SK-N-SH treated with all-trans-retinoic acid at 6 μM for 48 hours (cell line): Measurements from ENCODE around the gene CHRNA7.
"Not testable (repeated sequence)": the region's sequence is repeated elsewhere in the genome, so short reads cannot be mapped to it uniquely, and the experiment has no call there.

Experiments used
- ARNTL ChIP-seq: fragments of 450-650 bp; formaldehyde crosslinking; IDR thresholded peaks from 2 replicates; pipeline ENCODE4 v1.5.0; 2020; ENCODE audit warnings: low read depth, mild to moderate bottlenecking, moderate library complexity, borderline replicate concordance
- BACH2 ChIP-seq: fragments of 250-450 bp; sonication (Bioruptor Pico); IDR thresholded peaks from 2 replicates; pipeline ENCODE4 v1.9.0; 2021; ENCODE audit warnings: mild to moderate bottlenecking, borderline replicate concordance
- CSRNP3 ChIP-seq: fragments of 250-450 bp; sonication (Bioruptor Pico); IDR thresholded peaks from 2 replicates; pipeline ENCODE4 v1.5.1; 2021; ENCODE audit warnings: mild to moderate bottlenecking, moderate library complexity
- POU6F1 ChIP-seq: fragments of 250-450 bp; sonication (Bioruptor Pico); IDR thresholded peaks from 2 replicates; pipeline ENCODE4 v1.8.0; 2021; ENCODE audit warnings: low read depth, mild to moderate bottlenecking, moderate library complexity, borderline replicate concordance
- RARB ChIP-seq: fragments of 250-450 bp; sonication (Bioruptor Pico); IDR thresholded peaks from 2 replicates; pipeline ENCODE4 v1.8.0; 2021; ENCODE audit warnings: mild to moderate bottlenecking, moderate library complexity
- SNAI2 ChIP-seq: fragments of 250-450 bp; sonication (Bioruptor Pico); IDR thresholded peaks from 2 replicates; pipeline ENCODE4 v1.5.0; 2020; ENCODE audit warnings: mild to moderate bottlenecking, moderate library complexity
- TOX ChIP-seq: fragments of 250-450 bp; sonication (Bioruptor Pico); IDR thresholded peaks from 2 replicates; pipeline ENCODE4 v1.8.0; 2021; ENCODE audit warnings: mild to moderate bottlenecking, moderate library complexity, borderline replicate concordance
- ZNF70 ChIP-seq: fragments of 450-650 bp; formaldehyde crosslinking; IDR thresholded peaks from 2 replicates; pipeline ENCODE4 v1.5.0; 2020; ENCODE audit warnings: mild to moderate bottlenecking, moderate library complexity

- not testable (repeated sequence) for TF ChIP-seq CSRNP3 (CRISPR knock-in tag); ARNTL; BACH2 (CRISPR knock-in tag); TOX (CRISPR knock-in tag); POU6F1 (CRISPR knock-in tag); SNAI2 (CRISPR knock-in tag); RARB (CRISPR knock-in tag); ZNF70 (CRISPR knock-in tag)
These were observed 134.4 kb downstream of the CHRNA7 start for GRCh38 chr15:32164747-32165146.
